Vagina (tissue), 2 donors: ENCODE data around the gene SRRM2. TPM values are rescaled to one million over a fixed set of nuclear protein-coding genes. Genes with fewer than 3 reads are reported as not detected.

Source experiments
- DNase-seq, 2 donors: peaks; one replicate each; pipeline ENCODE4 v3.0.0-alpha.2; 2017; ENCODE audit errors: extremely low spot score in 2 of 2
- H3K27ac ChIP-seq: fragments of 200-600 bp; sonication (generic); one replicate; pipeline ENCODE4 v1.5.1; 2019
- H3K27me3 ChIP-seq: fragments of 200-600 bp; sonication (generic); one replicate; pipeline ENCODE4 v1.5.1; 2019
- H3K36me3 ChIP-seq, 2 donors: fragments of 200-600 bp; sonication (generic); one replicate each; pipeline ENCODE4 v1.5.1; 2017 to 2019
- H3K4me1 ChIP-seq: fragments of 200-600 bp; sonication (generic); one replicate; pipeline ENCODE4 v1.5.1; 2019
- H3K4me3 ChIP-seq, 2 donors: fragments of 200-600 bp; sonication (generic); 1 replicate in 1 of 2; 2 replicates in 1 of 2; pipeline ENCODE4 v1.5.1; 2016 to 2019
- H3K9me3 ChIP-seq: fragments of 200-600 bp; sonication (generic); one replicate; pipeline ENCODE4 v1.5.1; 2019
- CTCF ChIP-seq, 3 experiments: fragments of 450-650 bp in 2 of 3; fragments of 200-600 bp in 1 of 3; sonication (generic) in 1 of 3; IDR thresholded peaks; one replicate each; pipeline ENCODE4 v1.5.1; 2017 to 2019; ENCODE audit warnings: antibody characterized with exemption in 3 of 3, mild to moderate bottlenecking in 2 of 3, moderate library complexity in 2 of 3
- POLR2A ChIP-seq, 2 donors: fragments of 450-650 bp; IDR thresholded peaks; one replicate each; pipeline ENCODE4 v1.6.1; 2017; ENCODE audit warnings: antibody characterized with exemption in 2 of 2, mild to moderate bottlenecking in 2 of 2, moderate library complexity in 2 of 2
- POLR2AphosphoS5 ChIP-seq, 2 donors: sonication (generic); formaldehyde crosslinking; IDR thresholded peaks; one replicate each; pipeline ENCODE4 v1.9.0; 2017; ENCODE audit warnings: antibody characterized with exemption in 2 of 2, mild to moderate bottlenecking in 2 of 2, low read depth in 1 of 2; ENCODE audit not compliant: insufficient read depth in 1 of 2
- intact Hi-C: fragments of 100-400 bp; cut with DNase I; formaldehyde crosslinking; loops from one replicate; pipeline ENCODE4 v1.15.1; 2023
- total RNA-seq: library from RNA; depleted of rRNA; stranded (reverse); fragments of >200 nt; gene quantifications from one replicate; pipeline ENCODE4 v1.2.3, GENCODE V29; 2016

SRRM2 gene
- total RNA-seq, 1 donor from 2014 or later, result 534 TPM

- intact Hi-C loops, result no loop called here
- Histone ChIP-seq H3K4me3 (no peak overlapping the region), H3K27ac (no peak overlapping the region), H3K36me3 (peaks cover 4 to 98% of the 10 kb centered on the region in 2 donors), H3K9me3 (no peaks in the 10 kb centered on the region), H3K27me3 (no peaks in the 10 kb centered on the region), H3K4me1 (peaks cover 29% of the 10 kb centered on the region)
- no peak for DNase-seq
- no peak for TF ChIP-seq CTCF (IDR thresholded peaks at IDR 0.05)
- TF ChIP-seq POLR2AphosphoS5 (IDR thresholded peaks at IDR 0.05; ENCODE audit: insufficient read depth in 1 of 2, low read depth in 1 of 2), result no peak
- no peak for TF ChIP-seq POLR2A (IDR thresholded peaks at IDR 0.05)
These were observed 12.3 kb downstream of the SRRM2 start for GRCh38 chr16:2764718-2765117.

DNA sequence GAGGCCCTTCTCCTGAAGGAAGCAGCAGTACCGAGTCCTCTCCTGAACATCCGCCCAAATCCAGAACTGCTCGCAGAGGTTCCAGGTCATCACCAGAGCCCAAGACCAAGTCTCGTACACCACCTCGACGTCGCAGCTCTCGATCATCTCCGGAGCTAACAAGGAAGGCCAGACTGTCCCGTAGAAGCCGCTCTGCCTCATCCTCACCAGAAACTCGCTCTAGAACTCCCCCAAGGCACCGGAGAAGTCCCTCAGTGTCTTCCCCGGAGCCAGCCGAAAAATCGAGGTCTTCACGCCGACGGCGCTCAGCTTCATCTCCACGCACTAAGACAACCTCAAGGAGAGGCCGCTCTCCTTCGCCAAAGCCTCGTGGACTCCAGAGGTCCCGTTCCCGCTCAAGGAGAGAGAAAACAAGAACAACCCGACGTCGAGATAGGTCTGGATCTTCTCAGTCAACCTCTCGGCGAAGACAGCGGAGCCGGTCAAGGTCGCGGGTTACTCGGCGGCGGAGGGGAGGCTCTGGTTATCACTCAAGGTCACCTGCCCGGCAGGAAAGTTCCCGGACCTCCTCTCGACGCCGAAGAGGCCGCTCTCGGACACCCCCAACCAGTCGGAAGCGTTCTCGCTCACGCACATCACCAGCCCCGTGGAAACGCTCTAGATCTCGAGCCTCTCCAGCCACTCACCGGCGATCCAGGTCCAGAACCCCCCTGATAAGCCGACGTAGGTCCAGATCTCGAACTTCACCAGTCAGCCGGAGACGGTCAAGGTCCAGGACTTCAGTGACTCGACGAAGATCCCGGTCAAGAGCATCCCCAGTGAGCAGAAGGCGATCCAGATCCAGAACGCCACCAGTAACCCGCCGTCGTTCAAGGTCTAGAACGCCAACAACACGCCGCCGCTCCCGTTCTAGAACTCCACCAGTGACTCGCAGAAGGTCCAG lies 13.3 kb downstream of the SRRM2 start:
- Histone ChIP-seq H3K4me3 (no peak overlapping the region), H3K36me3 (peaks cover 7 to 98% of the 10 kb centered on the region in 2 donors), H3K27me3 (no peaks in the 10 kb centered on the region), H3K4me1 (peaks cover 40% of the 10 kb centered on the region), H3K9me3 (no peaks in the 10 kb centered on the region), H3K27ac (no peak overlapping the region)
- no peak for DNase-seq
- intact Hi-C loops, result no loop called here
- no peak for TF ChIP-seq POLR2AphosphoS5 (IDR thresholded peaks at IDR 0.05; ENCODE audit: insufficient read depth in 1 of 2, low read depth in 1 of 2)
- no peak for TF ChIP-seq POLR2A (IDR thresholded peaks at IDR 0.05)
- TF ChIP-seq CTCF (IDR thresholded peaks at IDR 0.05), result no peak

GRCh38 chr16:2766430-2767139 lies 14.1 kb downstream of the SRRM2 start:
- H3K27me3 ChIP-seq, result no peaks in the 10 kb centered on the region
- no peaks in the 10 kb centered on the region for H3K9me3 ChIP-seq
- DNase-seq, result no peak
- intact Hi-C loops, result no loop called here
- no peak for TF ChIP-seq CTCF (IDR thresholded peaks at IDR 0.05)
- no peak for TF ChIP-seq POLR2A (IDR thresholded peaks at IDR 0.05)
- TF ChIP-seq POLR2AphosphoS5 (IDR thresholded peaks at IDR 0.05; ENCODE audit: insufficient read depth in 1 of 2, low read depth in 1 of 2), result no peak
- peaks cover 48% of the 10 kb centered on the region for H3K4me1 ChIP-seq
- H3K4me3 ChIP-seq, result no peak overlapping the region
- H3K27ac ChIP-seq, result no peak overlapping the region
- peaks cover 7 to 98% of the 10 kb centered on the region in 2 donors for H3K36me3 ChIP-seq

DNA sequence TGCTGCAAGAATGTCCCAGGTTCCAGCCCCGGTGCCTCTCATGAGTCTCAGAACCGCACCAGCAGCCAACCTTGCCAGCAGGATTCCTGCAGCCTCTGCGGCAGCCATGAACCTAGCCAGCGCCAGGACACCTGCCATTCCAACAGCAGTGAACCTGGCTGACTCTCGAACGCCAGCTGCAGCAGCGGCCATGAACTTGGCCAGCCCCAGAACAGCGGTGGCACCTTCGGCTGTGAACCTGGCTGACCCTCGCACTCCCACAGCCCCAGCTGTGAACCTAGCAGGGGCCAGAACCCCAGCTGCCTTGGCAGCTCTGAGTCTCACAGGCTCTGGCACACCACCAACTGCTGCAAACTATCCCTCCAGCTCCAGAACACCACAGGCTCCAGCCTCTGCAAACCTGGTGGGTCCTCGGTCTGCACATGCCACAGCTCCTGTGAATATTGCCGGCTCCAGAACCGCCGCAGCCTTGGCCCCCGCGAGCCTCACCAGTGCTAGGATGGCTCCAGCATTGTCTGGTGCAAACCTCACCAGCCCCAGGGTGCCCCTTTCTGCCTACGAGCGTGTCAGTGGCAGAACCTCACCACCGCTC lies 14.8 kb downstream of the SRRM2 start:
- Histone ChIP-seq H3K27me3 (no peaks in the 10 kb centered on the region), H3K4me1 (peaks cover 53% of the 10 kb centered on the region), H3K36me3 (peaks cover 7 to 98% of the 10 kb centered on the region in 2 donors), H3K4me3 (no peak overlapping the region), H3K27ac (no peak overlapping the region), H3K9me3 (no peaks in the 10 kb centered on the region)
- DNase-seq, result no peak
- no peak for TF ChIP-seq CTCF (IDR thresholded peaks at IDR 0.05)
- intact Hi-C loops, result no loop called here
